ENCODE results near the gene KAT6B.
"Not testable (repeated sequence)": the region's sequence is repeated elsewhere in the genome, so short reads cannot be mapped to it uniquely, and the experiment has no call there.

KAT6B gene

GRCh38 chr10:74889662-74889998 lies 63.2 kb downstream of the KAT6B start:
- no peak for DNase-seq (ENCODE audit: low read depth in 2 of 2)

GRCh38 chr10:74890460-74890859 lies 64.1 kb downstream of the KAT6B start:
- DNase-seq (ENCODE audit: low read depth in 2 of 2), result no peak

GRCh38 chr10:74891053-74891452 lies 64.7 kb downstream of the KAT6B start:
- no peak for DNase-seq (ENCODE audit: low read depth in 2 of 2)

GRCh38 chr10:74892839-74893238 lies 66.4 kb downstream of the KAT6B start:
- DNase-seq (ENCODE audit: low read depth in 2 of 2), result no peak

GRCh38 chr10:74893329-74893728 lies 66.9 kb downstream of the KAT6B start:
- not testable (repeated sequence) for DNase-seq (ENCODE audit: low read depth in 2 of 2)

GRCh38 chr10:74896788-74897527 lies 70.6 kb downstream of the KAT6B start:
- no peak for DNase-seq (ENCODE audit: low read depth in 2 of 2)

- no peak for DNase-seq (ENCODE audit: low read depth in 2 of 2)
These were observed 72.0 kb downstream of the KAT6B start for GRCh38 chr10:74898201-74898976.

- no peak for DNase-seq (ENCODE audit: low read depth in 2 of 2)
These were observed 73.9 kb downstream of the KAT6B start for GRCh38 chr10:74900297-74900696.

GRCh38 chr10:74901301-74901700 lies 74.9 kb downstream of the KAT6B start:
- DNase-seq (ENCODE audit: low read depth in 2 of 2), result no peak

- DNase-seq (ENCODE audit: low read depth in 2 of 2), result no peak
These were observed 75.6 kb downstream of the KAT6B start for GRCh38 chr10:74901867-74902450.

- no peak for DNase-seq (ENCODE audit: low read depth in 2 of 2)
These were observed 77.1 kb downstream of the KAT6B start for GRCh38 chr10:74903491-74903890.

- no peak for DNase-seq (ENCODE audit: low read depth in 2 of 2)
These were observed 80.3 kb downstream of the KAT6B start for GRCh38 chr10:74906611-74907198.

- DNase-seq (ENCODE audit: low read depth in 2 of 2), result no peak
These were observed 83.3 kb downstream of the KAT6B start for GRCh38 chr10:74909670-74910069.

- no peak for DNase-seq (ENCODE audit: low read depth in 2 of 2)
These were observed 84.0 kb downstream of the KAT6B start for GRCh38 chr10:74910241-74910975.

GRCh38 chr10:74910976-74911350 lies 84.6 kb downstream of the KAT6B start:
- DNase-seq (ENCODE audit: low read depth in 2 of 2), result no peak

- no peak for DNase-seq (ENCODE audit: low read depth in 2 of 2)
These were observed 85.8 kb downstream of the KAT6B start for GRCh38 chr10:74912182-74912581.

GRCh38 chr10:74912682-74913081 lies 86.3 kb downstream of the KAT6B start:
- no peak for DNase-seq (ENCODE audit: low read depth in 2 of 2)

- no peak for DNase-seq (ENCODE audit: low read depth in 2 of 2)
These were observed 87.1 kb downstream of the KAT6B start for GRCh38 chr10:74913377-74913979.

GRCh38 chr10:74916283-74916682 lies 89.9 kb downstream of the KAT6B start:
- DNase-seq (ENCODE audit: low read depth in 2 of 2), result no peak

- no peak for DNase-seq (ENCODE audit: low read depth in 2 of 2)
These were observed 91.2 kb downstream of the KAT6B start for GRCh38 chr10:74917481-74918077.

- no peak for DNase-seq (ENCODE audit: low read depth in 2 of 2)
These were observed 93.3 kb downstream of the KAT6B start for GRCh38 chr10:74919671-74920070.
